ENCODE data around the gene SLC5A10. TPM values are rescaled to one million over a fixed set of nuclear protein-coding genes. Genes with fewer than 3 reads are reported as not detected.
"Not testable (repeated sequence)": the region's sequence is repeated elsewhere in the genome, so short reads cannot be mapped to it uniquely, and the experiment has no call there.

The SLC5A10 gene
- total RNA-seq, 4 donors from 2014 or later, result not detected

DNA sequence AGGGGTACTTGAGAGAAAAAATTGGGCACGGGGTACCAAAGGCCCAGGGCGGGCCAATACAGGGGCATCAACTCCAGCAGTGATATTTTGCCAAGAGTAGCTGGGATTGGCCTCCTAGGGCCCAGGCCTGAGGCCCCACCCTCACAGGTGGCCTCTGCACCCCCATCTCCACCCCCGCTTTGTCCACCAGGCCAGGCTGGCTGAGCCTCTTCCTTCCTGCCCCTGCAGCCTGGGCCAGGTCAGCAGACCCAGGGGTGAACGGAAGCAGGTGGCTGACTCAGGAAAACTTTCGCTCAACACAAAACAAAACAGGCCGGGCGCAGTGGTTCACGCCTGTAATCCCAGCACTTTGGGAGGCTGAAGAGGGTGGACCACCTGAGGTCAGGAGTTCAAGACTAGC, 91.1 kb downstream of the SLC5A10 start:
- intact Hi-C loops (cut with DNase I; ENCODE audit: low total_unique reads); H3K4me3 ChIP-seq; H3K4me1 ChIP-seq; H3K9me3 ChIP-seq; DNase-seq; H3K36me3 ChIP-seq; H3K27ac ChIP-seq; in situ Hi-C loops (cut with MboI; ENCODE audit: low pct_ligation_motif_present in 1 of 4, low pct_unique_long_range_greater_than_20kb in 1 of 4, low sequenced_read_pairs in 3 of 4); H3K27me3 ChIP-seq: not testable (repeated sequence)
- WGBS, 2 donors (ENCODE audit: low coverage in 1 of 2), result no CpG with 5 or more reads among the region's 8 CpGs

DNA sequence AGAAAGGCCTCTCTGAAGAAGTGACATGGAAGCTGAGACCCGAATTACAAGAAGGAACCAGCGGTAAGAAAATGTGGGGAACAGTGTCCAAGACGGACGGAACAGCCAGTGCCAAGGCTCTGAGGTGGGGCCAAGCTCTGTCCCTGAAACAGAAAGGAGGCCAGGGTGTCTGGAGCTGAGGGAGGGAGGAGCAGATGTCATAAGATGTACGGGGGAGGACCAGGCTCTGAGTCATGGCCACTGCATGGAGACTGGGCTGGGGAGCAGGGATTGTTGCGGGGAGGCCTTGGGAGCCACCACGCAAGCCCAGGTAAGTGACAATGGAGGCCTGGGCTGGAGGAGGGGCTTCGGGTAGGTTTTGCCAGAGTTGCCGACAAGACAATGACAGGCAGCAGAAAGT, 92.7 kb downstream of the SLC5A10 start:
- H3K27ac ChIP-seq; DNase-seq; H3K4me3 ChIP-seq; intact Hi-C loops (cut with DNase I; ENCODE audit: low total_unique reads); H3K9me3 ChIP-seq; in situ Hi-C loops (cut with MboI; ENCODE audit: low pct_ligation_motif_present in 1 of 4, low pct_unique_long_range_greater_than_20kb in 1 of 4, low sequenced_read_pairs in 3 of 4); H3K36me3 ChIP-seq; H3K27me3 ChIP-seq; H3K4me1 ChIP-seq: not testable (repeated sequence)
- no CpG with 5 or more reads among the region's 9 CpGs for WGBS, 2 donors (ENCODE audit: low coverage in 1 of 2)

DNA sequence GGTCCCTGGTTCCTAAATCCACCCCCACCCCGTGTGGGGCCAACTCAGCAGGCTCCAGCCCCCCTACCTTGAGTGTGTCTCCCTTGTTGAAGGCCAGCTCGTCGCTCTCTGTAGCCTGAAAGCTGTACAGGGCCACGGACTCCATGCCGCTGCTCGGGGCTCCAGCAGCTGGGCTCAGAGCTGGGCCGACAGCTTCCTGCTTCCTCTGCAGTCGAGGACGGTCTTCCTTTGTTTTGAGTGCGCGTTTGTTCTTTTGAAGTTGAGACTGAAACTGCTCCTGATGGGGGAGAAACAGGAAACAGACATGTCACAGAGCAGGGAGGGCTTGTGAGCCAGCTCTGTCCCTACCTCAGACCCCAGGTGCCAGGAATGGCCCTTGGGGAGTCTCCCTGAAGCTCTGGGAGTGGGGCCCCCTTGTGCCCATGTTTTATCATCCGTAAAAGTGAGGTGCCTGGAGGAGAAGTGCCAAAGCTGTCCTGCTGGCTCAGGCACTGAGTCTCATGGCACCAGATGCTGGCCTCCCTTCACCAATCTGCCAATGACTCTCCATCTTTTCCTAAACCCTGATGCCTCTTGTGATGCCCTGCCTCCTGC, 94.9 kb downstream of the SLC5A10 start, which contains the start of gene GRAP:
Gene GRAP (minus strand): TSS at position 176 of the 594 bp plus-strand sequence. CDS start 31 bp downstream, at position 145.
- intact Hi-C loops (cut with DNase I; ENCODE audit: low total_unique reads); H3K27ac ChIP-seq; H3K9me3 ChIP-seq; DNase-seq; in situ Hi-C loops (cut with MboI; ENCODE audit: low pct_ligation_motif_present in 1 of 4, low pct_unique_long_range_greater_than_20kb in 1 of 4, low sequenced_read_pairs in 3 of 4); H3K36me3 ChIP-seq; H3K4me1 ChIP-seq; H3K4me3 ChIP-seq; H3K27me3 ChIP-seq: not testable (repeated sequence)
- WGBS, 2 donors (ENCODE audit: low coverage in 1 of 2), result no CpG with 5 or more reads among the region's 12 CpGs

DNA sequence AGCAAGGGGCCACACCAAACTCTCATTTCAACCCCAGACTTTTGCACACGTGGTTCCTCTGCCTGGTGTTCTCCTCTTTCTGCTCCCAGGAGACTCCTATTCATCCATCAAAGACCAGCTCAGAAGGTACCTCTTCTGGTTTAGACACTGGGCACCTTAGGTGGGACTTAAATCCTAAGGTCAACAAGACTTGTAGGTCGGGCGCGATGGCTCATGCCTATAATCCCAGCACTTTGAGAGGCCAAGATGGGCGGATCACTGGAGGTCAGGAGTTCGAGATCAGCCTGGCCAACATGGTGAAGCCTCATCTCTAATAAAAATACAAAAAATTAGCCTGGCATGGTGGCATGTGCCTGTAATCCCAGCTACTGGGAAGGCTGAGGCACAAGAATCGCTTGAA, 95.5 kb downstream of the SLC5A10 start:
- intact Hi-C loops (cut with DNase I; ENCODE audit: low total_unique reads); H3K9me3 ChIP-seq; H3K27me3 ChIP-seq; H3K4me1 ChIP-seq; H3K36me3 ChIP-seq; H3K27ac ChIP-seq; in situ Hi-C loops (cut with MboI; ENCODE audit: low pct_ligation_motif_present in 1 of 4, low pct_unique_long_range_greater_than_20kb in 1 of 4, low sequenced_read_pairs in 3 of 4); H3K4me3 ChIP-seq: not testable (repeated sequence)
- WGBS, 2 donors (ENCODE audit: low coverage in 1 of 2), result no CpG with 5 or more reads among the region's 7 CpGs
- DNase-seq, result peak; percentile 1

DNA sequence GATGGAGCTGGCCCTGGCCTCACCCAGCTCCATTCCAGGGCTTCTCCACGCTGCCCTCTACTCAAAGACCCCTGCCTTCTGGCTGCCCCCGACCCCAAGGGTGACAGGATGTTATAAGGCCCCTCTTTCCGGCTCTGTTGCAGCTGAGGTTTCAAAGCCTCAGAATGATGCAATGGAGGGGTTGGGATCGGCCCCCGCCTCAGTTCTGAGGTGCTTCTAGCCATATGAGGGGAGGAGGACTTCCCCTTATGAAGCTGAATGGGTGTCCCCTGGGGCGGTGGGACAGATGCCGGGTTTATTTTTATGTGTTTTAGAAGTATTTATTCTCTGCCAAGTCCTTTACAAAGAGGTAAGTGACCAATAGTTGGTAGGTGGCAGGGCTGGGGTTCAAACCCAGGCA, 96.9 kb downstream of the SLC5A10 start:
- DNase-seq; H3K27me3 ChIP-seq; H3K36me3 ChIP-seq; H3K27ac ChIP-seq; in situ Hi-C loops (cut with MboI; ENCODE audit: low pct_ligation_motif_present in 1 of 4, low pct_unique_long_range_greater_than_20kb in 1 of 4, low sequenced_read_pairs in 3 of 4); intact Hi-C loops (cut with DNase I; ENCODE audit: low total_unique reads); H3K4me1 ChIP-seq; H3K9me3 ChIP-seq; H3K4me3 ChIP-seq: not testable (repeated sequence)
- no CpG with 5 or more reads among the region's 7 CpGs for WGBS, 2 donors (ENCODE audit: low coverage in 1 of 2)

DNA sequence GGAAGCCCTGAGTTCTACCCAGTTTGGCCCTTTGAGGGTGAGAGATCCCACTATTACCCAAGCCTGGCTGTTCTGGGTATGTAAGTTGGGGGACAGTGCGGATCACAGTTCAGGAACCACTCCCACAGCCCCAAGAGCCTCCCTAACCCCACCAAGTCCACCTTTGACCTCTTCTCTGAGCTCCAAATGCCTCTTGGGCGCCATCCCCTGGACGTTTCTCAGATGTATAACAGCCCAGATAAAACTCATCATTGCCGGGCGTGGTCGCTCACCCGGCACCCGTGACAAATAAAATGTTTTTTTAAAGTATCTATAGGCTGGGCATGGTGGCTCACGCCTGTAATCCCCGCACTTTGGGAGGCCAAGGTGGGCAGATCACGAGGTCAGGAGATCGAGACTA, 103.5 kb downstream of the SLC5A10 start:
- H3K36me3 ChIP-seq; H3K9me3 ChIP-seq; intact Hi-C loops (cut with DNase I; ENCODE audit: low total_unique reads); H3K27me3 ChIP-seq; H3K4me1 ChIP-seq; in situ Hi-C loops (cut with MboI; ENCODE audit: low pct_ligation_motif_present in 1 of 4, low pct_unique_long_range_greater_than_20kb in 1 of 4, low sequenced_read_pairs in 3 of 4); H3K27ac ChIP-seq; H3K4me3 ChIP-seq; DNase-seq: not testable (repeated sequence)
- WGBS, 2 donors (ENCODE audit: low coverage in 1 of 2), result no CpG with 5 or more reads among the region's 12 CpGs

DNA sequence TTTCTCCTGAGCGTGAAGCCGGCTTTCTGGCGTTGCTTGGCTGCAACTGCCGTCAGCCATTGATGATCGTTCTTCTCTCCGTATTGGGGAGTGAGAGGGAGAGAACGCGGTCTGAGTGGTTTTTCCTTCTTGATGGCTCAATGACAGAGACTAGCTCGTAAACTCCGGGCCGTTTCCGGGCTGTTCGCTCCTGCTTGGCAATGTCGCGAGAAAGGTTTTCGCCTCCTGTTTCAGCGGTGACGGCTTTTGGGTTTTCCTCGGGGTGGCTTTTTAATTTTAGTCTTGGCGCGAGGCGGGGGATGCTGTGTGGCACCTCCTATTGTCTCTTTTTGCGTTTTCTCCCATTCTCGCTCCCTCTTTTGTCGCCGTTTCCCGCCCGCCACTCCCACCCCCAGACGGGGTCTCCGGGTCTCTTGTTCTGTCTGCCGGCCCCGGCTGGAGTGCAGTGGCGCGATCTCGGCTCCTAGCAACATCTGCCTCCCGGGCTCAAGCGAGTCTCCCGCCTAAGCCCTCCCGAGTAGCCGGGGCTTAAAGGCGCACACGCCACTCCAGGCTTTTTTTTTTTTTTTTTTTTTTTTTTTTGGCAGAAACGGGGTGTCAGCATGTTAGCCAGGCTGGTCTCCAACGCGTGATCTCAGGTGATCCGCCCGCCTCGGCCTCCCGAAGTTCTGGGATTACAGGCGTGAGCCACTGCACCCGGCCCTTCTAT, 110.2 kb downstream of the SLC5A10 start:
- intact Hi-C loops (cut with DNase I; ENCODE audit: low total_unique reads); H3K4me3 ChIP-seq; H3K4me1 ChIP-seq; in situ Hi-C loops (cut with MboI; ENCODE audit: low pct_ligation_motif_present in 1 of 4, low pct_unique_long_range_greater_than_20kb in 1 of 4, low sequenced_read_pairs in 3 of 4); H3K9me3 ChIP-seq; H3K36me3 ChIP-seq; H3K27me3 ChIP-seq: not testable (repeated sequence)
- TF ChIP-seq POLR2AphosphoS5 (IDR thresholded peaks at IDR 0.05) (peak in 2 of 3 donors; percentile 21 to 23), POLR2A (IDR thresholded peaks at IDR 0.05) (peak; percentile 67)
- DNase-seq, result peak; percentile 83
- WGBS, 2 donors (ENCODE audit: low coverage in 1 of 2), result 2% methylated on average over 18 of the region's 51 CpGs; no CpG with 5 or more reads in 1 of the 2 donors
- H3K27ac ChIP-seq, result peak overlapping the region in 2 of 4 donors; percentile 70 to 72

DNA sequence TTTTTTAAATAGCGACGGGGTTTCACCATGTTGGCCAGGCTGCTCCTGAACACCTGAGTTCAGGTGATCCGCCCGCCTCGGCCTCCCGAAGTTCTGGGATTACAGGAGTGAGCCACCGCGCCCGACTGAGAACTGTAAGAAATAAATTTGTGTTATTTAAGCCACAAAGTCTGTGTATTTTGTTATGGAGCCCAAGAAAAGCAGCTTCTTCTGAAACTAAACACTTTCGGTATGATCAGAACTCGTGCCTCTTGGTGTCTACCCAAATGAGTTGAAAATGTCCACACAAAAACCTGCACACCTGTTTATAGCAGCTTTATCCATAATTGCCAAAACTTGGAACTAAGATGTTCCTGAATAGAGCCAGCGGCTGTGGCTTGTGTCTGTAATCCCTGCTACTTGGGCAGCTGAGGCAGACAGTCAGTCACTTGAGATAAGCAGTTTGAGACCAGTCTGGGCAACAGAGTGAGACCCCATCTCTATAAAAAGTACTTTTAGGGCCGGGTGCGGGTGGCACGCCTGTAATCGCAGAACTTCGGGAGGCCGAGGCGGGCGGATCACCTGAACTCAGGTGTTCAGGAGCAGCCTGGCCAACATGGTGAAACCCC, 110.9 kb downstream of the SLC5A10 start:
- intact Hi-C loops (cut with DNase I; ENCODE audit: low total_unique reads), result not testable (repeated sequence)
- no CpG with 5 or more reads among the region's 20 CpGs for WGBS, 2 donors (ENCODE audit: low coverage in 1 of 2)

More for the DNA sequence above, 110.9 kb downstream of the SLC5A10 start:
- H3K4me1 ChIP-seq; H3K9me3 ChIP-seq; DNase-seq; H3K36me3 ChIP-seq; H3K27ac ChIP-seq; in situ Hi-C loops (cut with MboI; ENCODE audit: low pct_ligation_motif_present in 1 of 4, low pct_unique_long_range_greater_than_20kb in 1 of 4, low sequenced_read_pairs in 3 of 4); H3K27me3 ChIP-seq; H3K4me3 ChIP-seq: not testable (repeated sequence)

All from transverse colon (tissue), 4 donors.